Glutamatergic neuron (in vitro differentiated cells): Measurements from ENCODE around the gene HTR2C. TPM values are rescaled to one million over a fixed set of nuclear protein-coding genes. Genes with fewer than 3 reads are reported as not detected.
A peak's percentile ranks its signal among the peaks of the same experiment; 100 is the strongest.

Experiments
- DNase-seq: peaks from one replicate; pipeline ENCODE4 v3.0.0; 2022
- H3K27ac Mint-ChIP-seq: one replicate; pipeline ENCODE4 v1.8.0; 2020; ENCODE audit warnings: mild to moderate bottlenecking, mixed read lengths, inconsistent platforms; ENCODE audit not compliant: unreplicated experiment
- H3K27me3 Mint-ChIP-seq: one replicate; pipeline ENCODE4 v1.8.0; 2020; ENCODE audit warnings: mild to moderate bottlenecking, moderate library complexity, mixed read lengths, inconsistent platforms; ENCODE audit not compliant: unreplicated experiment
- H3K36me3 Mint-ChIP-seq: one replicate; pipeline ENCODE4 v1.8.0; 2020; ENCODE audit warnings: mild to moderate bottlenecking, mixed read lengths, inconsistent platforms; ENCODE audit not compliant: unreplicated experiment
- H3K4me1 Mint-ChIP-seq: one replicate; pipeline ENCODE4 v1.8.0; 2020; ENCODE audit warnings: mild to moderate bottlenecking, low read depth, mixed read lengths, inconsistent platforms; ENCODE audit not compliant: unreplicated experiment
- H3K4me3 Mint-ChIP-seq: one replicate; pipeline ENCODE4 v1.8.0; 2020; ENCODE audit warnings: mild to moderate bottlenecking, mixed read lengths, inconsistent platforms; ENCODE audit not compliant: unreplicated experiment
- H3K9me3 Mint-ChIP-seq: one replicate; pipeline ENCODE4 v1.8.0; 2020; ENCODE audit warnings: mild to moderate bottlenecking, moderate library complexity, mixed read lengths, inconsistent platforms; ENCODE audit not compliant: unreplicated experiment
- total RNA-seq: library from RNA; stranded (reverse); fragmentation: NEBNext Ultra II Directional; extraction: Animal tissue kit (Norgen Biotek cat#: 25700); gene quantifications from one replicate; pipeline ENCODE4 v1.2.1, GENCODE V29; 2021; ENCODE audit not compliant: unreplicated experiment
- TF ChIP-seq, protein P1 (sequence below): fragments of 200-600 bp; sonication (generic); IDR thresholded peaks from one replicate; pipeline ENCODE4 v1.5.0; 2021; ENCODE audit not compliant: partially characterized antibody, unreplicated experiment

The HTR2C gene
- total RNA-seq, 1 donor from 2014 or later: not detected

DNA sequence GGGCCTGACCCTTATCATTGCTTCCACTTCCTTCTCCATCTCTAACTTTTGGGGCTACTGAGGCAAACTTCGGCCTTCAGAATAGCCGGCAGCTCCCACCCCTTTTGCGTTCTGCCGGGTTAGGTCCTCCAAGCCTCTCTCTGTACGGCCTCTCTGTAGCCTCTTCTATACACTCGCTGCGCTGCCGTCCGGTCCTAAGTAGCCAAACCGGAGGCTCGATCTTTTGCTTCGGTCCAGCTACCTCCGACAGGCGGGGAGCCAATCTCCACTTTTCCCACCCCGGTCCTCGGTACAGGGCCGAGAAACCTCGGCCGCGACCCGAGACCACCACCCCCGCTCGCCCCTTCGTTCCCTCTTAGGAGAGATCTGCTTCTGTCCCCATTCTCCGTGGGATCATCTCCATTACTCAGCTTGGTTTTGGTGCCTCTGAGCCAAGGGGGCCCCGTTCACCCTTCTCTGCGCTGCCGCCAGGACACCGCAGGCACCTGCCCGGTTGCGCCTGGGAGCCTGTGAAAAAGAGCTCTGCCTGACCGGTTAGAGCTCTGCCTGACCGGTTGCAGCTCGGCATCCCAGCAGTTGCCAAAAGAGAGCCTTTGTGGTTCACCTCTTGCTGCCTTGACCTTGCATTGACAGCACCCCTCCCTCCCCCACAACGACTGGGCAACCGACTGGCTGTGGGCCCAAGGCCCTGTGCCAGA is 1.0 kb upstream of the HTR2C start:
- no peaks in the 10 kb centered on the region for H3K9me3 Mint-ChIP-seq
- no peaks in the 10 kb centered on the region for H3K36me3 Mint-ChIP-seq
- TF ChIP-seq, protein P1, sequence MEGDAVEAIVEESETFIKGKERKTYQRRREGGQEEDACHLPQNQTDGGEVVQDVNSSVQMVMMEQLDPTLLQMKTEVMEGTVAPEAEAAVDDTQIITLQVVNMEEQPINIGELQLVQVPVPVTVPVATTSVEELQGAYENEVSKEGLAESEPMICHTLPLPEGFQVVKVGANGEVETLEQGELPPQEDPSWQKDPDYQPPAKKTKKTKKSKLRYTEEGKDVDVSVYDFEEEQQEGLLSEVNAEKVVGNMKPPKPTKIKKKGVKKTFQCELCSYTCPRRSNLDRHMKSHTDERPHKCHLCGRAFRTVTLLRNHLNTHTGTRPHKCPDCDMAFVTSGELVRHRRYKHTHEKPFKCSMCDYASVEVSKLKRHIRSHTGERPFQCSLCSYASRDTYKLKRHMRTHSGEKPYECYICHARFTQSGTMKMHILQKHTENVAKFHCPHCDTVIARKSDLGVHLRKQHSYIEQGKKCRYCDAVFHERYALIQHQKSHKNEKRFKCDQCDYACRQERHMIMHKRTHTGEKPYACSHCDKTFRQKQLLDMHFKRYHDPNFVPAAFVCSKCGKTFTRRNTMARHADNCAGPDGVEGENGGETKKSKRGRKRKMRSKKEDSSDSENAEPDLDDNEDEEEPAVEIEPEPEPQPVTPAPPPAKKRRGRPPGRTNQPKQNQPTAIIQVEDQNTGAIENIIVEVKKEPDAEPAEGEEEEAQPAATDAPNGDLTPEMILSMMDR: no peak
- peak; percentile 17 for DNase-seq
- peak overlapping the region; percentile 34 for H3K4me3 Mint-ChIP-seq
- H3K27ac Mint-ChIP-seq: no peak overlapping the region
- H3K4me1 Mint-ChIP-seq: peaks cover 2% of the 10 kb centered on the region
- H3K27me3 Mint-ChIP-seq: peaks cover 15% of the 10 kb centered on the region

DNA sequence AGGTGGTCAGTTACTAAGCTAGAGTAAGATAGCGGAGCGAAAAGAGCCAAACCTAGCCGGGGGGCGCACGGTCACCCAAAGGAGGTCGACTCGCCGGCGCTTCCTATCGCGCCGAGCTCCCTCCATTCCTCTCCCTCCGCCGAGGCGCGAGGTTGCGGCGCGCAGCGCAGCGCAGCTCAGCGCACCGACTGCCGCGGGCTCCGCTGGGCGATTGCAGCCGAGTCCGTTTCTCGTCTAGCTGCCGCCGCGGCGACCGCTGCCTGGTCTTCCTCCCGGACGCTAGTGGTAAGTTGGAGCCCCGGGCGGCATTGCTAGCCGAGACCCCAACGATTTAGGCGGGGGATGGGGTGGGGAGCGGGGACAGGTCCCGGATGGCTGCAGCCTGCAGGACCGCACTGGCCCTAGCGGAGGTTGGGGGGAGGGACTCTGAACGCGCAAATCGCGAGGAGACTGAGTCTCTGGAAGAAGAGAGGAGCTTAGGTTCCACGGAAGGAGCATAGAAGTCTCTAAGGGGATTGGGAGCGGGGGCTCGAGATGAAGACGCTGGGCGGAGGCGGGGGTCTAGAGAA is 573 bp downstream of the HTR2C start:
- no peak overlapping the region for H3K27ac Mint-ChIP-seq
- TF ChIP-seq, protein P1: no peak
- H3K36me3 Mint-ChIP-seq: no peaks in the 10 kb centered on the region
- H3K9me3 Mint-ChIP-seq: no peaks in the 10 kb centered on the region
- peaks cover 2% of the 10 kb centered on the region for H3K4me1 Mint-ChIP-seq
- peak overlapping the region; percentile 94 for H3K4me3 Mint-ChIP-seq
- peaks cover 15% of the 10 kb centered on the region for H3K27me3 Mint-ChIP-seq
- DNase-seq: peak; percentile 57

- Mint-ChIP-seq H3K27ac (no peak overlapping the region), H3K36me3 (no peaks in the 10 kb centered on the region), H3K9me3 (no peaks in the 10 kb centered on the region), H3K27me3 (peaks cover 15% of the 10 kb centered on the region), H3K4me3 (peak overlapping the region; percentile 94), H3K4me1 (peaks cover 2% of the 10 kb centered on the region)
- no peak for DNase-seq
- TF ChIP-seq, protein P1: no peak
These were observed 1.3 kb downstream of the HTR2C start for GRCh38 chrX:114584983-114585842.

- H3K4me3 Mint-ChIP-seq: no peak overlapping the region
These were observed 7.2 kb downstream of the HTR2C start for GRCh38 chrX:114591121-114591520.

More at GRCh38 chrX:114591121-114591520, 7.2 kb downstream of the HTR2C start:
- Mint-ChIP-seq H3K4me1 (no peaks in the 10 kb centered on the region), H3K27me3 (no peaks in the 10 kb centered on the region), H3K27ac (no peak overlapping the region), H3K36me3 (no peaks in the 10 kb centered on the region), H3K9me3 (no peaks in the 10 kb centered on the region)
- TF ChIP-seq, protein P1: no peak
- no peak for DNase-seq
